NB4 (cell line): ENCODE data around the gene CD7.

Source experiments
- DNase-seq: peaks from one replicate; pipeline ENCODE4 v3.0.0; 2010; ENCODE audit warnings: low read depth
- H3K4me3 ChIP-seq: one replicate; pipeline ENCODE4 v1.5.1; 2011; ENCODE audit warnings: mild to moderate bottlenecking, low read depth, low read length, moderate library complexity
- MAX ChIP-seq: IDR thresholded peaks from 2 replicates; pipeline ENCODE4 v1.6.1; 2011; ENCODE audit warnings: low read depth, low read length
- MYC ChIP-seq: IDR thresholded peaks from 2 replicates; pipeline ENCODE4 v1.6.1; 2011; ENCODE audit warnings: low read depth, low read length
- POLR2A ChIP-seq: IDR thresholded peaks from 2 replicates; pipeline ENCODE4 v1.6.1; 2011; ENCODE audit warnings: mild to moderate bottlenecking; ENCODE audit not compliant: insufficient read length; ENCODE audit errors: extremely low read depth
- TF ChIP-seq, protein P1 (sequence below): IDR thresholded peaks from one replicate; pipeline ENCODE4 v1.5.1; 2012; ENCODE audit warnings: low read depth, low read length

The CD7 gene

GRCh38 chr17:82319619-82320062 is 2.2 kb upstream of the CD7 start:
- TF ChIP-seq POLR2A (no peak), MYC (no peak), MAX (no peak)
- TF ChIP-seq, protein P1, sequence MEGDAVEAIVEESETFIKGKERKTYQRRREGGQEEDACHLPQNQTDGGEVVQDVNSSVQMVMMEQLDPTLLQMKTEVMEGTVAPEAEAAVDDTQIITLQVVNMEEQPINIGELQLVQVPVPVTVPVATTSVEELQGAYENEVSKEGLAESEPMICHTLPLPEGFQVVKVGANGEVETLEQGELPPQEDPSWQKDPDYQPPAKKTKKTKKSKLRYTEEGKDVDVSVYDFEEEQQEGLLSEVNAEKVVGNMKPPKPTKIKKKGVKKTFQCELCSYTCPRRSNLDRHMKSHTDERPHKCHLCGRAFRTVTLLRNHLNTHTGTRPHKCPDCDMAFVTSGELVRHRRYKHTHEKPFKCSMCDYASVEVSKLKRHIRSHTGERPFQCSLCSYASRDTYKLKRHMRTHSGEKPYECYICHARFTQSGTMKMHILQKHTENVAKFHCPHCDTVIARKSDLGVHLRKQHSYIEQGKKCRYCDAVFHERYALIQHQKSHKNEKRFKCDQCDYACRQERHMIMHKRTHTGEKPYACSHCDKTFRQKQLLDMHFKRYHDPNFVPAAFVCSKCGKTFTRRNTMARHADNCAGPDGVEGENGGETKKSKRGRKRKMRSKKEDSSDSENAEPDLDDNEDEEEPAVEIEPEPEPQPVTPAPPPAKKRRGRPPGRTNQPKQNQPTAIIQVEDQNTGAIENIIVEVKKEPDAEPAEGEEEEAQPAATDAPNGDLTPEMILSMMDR: no peak
- H3K4me3 ChIP-seq: no peak overlapping the region
- DNase-seq: no peak

DNA sequence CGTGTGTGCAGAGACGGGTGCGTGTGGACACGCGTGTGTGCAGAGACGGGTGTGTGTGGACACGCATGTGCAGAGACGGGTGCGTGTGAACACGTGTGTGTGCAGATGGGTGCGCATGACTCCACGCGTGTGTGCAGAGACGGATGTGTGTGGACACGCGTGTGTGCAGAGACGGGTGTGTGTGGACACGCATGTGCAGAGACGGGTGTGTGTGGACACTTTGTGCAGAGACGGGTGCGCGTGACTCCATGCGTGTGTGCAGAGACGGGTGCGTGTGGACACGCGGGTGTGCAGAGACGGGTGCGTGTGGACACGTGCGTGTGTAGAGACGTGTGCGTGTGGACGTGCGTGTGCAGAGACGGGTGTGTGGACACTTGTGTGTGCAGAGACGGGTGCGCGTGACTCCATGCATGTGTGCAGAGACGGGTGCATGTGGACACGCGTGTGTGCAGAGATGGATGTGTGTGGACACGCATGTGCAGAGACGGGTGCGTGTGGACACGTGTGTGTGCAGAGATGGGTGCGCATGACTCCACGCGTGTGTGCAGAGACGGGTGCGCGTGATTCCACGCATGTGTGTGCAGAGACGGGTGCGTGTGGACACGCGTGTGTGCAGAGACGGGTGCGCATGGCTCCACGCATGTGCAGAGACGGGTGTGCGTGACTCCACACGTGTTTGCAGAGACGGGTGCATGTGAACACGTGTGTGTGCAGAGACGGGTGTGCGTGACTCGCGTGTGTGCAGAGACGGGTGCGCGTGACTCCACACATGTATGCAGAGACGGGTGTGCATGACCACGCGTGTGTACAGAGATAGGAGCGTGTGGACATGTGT is 1.6 kb upstream of the CD7 start:
- no peak for TF ChIP-seq MAX
- no peak for TF ChIP-seq MYC
- TF ChIP-seq, protein P1: no peak
- no peak for TF ChIP-seq POLR2A
- DNase-seq: no peak
- no peak overlapping the region for H3K4me3 ChIP-seq

GRCh38 chr17:82318169-82318498 is 726 bp upstream of the CD7 start:
- TF ChIP-seq, protein P1: no peak
- TF ChIP-seq MAX (no peak), POLR2A (no peak), MYC (no peak)
- DNase-seq: no peak
- no peak overlapping the region for H3K4me3 ChIP-seq

GRCh38 chr17:82316651-82317393 is 586 bp downstream of the CD7 start:
- no peak for TF ChIP-seq MAX
- TF ChIP-seq, protein P1: no peak
- TF ChIP-seq POLR2A: no peak
- no peak for TF ChIP-seq MYC

GRCh38 chr17:82315703-82316358 is 1.6 kb downstream of the CD7 start:
- H3K4me3 ChIP-seq: no peak overlapping the region
- DNase-seq: no peak
- TF ChIP-seq, protein P1: no peak
- TF ChIP-seq POLR2A: no peak
- no peak for TF ChIP-seq MAX
- TF ChIP-seq MYC: no peak

More at GRCh38 chr17:82316651-82317393, 586 bp downstream of the CD7 start:
- H3K4me3 ChIP-seq: no peak overlapping the region
- no peak for DNase-seq
